ENCODE results near the gene SMAP1.
A peak's percentile ranks its signal among the peaks of the same experiment; 100 is the strongest.
"Not testable (repeated sequence)": the region's sequence is repeated elsewhere in the genome, so short reads cannot be mapped to it uniquely, and the experiment has no call there.

Gene SMAP1

DNA sequence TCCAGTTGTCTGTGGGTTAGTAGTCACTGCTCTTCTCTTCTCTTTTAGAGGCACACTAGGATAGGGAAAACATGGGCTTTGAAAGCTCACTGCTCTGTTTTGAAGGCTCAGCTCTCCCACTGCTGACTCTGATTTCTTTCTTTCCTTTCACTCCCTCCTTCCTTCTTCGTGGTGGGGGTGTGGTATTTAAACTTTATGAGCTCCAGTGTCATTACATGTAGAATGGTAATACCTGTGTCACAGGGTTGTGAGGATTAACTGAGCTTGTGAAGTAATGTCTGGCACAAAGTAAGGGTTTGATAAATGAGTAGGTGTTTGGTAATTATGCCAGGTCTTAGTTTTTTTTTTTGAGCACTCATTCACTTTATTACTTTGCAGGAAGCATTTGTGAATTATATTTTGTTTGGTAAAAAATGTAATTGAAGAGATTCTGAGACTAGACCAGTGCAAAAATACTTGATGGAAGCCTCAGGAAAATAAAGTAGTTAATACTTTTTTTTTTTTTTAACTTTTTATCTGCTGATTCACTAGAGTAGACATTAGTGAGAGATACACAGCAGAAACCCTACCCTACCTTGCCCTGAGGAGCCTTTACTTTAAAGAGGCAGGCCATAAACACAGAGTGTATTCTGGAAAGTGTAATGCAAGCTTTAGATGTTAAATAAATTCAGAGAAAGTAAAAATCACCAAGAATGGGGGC is 17.3 kb downstream of the SMAP1 start:
- DNase-seq, result no peak

DNA sequence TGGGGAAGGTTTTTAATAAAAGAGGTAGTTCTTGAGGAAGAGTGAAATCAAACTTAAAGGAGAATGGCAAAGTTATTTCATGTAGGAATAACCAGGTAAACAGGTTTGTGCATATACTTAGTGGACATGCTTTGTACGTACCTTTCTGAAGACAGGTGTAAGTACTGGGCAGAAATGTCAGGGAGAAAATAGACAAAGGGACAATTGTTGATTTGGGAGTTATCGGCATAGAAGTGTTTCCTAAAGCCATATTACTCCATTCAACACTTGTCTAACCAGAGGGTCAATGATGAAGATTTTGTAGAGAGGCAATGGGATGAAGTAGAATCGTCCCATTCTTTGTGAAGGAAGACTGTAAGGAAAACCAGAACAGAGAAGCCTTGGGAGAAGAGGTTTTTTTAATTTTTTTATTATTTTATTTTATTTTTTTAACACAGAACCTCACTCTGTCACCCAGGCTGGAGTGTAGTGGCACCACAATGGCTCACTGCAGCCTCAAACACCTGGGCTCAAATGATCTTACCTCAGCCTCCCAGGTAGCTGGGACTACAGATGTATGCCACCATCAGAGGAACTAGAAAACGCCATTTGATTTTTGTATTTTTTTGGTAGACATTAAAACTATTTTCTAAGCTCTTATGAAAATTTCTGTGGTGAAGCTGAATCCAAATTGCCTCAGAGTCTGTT is 18.0 kb downstream of the SMAP1 start:
- DNase-seq, result no peak

DNA sequence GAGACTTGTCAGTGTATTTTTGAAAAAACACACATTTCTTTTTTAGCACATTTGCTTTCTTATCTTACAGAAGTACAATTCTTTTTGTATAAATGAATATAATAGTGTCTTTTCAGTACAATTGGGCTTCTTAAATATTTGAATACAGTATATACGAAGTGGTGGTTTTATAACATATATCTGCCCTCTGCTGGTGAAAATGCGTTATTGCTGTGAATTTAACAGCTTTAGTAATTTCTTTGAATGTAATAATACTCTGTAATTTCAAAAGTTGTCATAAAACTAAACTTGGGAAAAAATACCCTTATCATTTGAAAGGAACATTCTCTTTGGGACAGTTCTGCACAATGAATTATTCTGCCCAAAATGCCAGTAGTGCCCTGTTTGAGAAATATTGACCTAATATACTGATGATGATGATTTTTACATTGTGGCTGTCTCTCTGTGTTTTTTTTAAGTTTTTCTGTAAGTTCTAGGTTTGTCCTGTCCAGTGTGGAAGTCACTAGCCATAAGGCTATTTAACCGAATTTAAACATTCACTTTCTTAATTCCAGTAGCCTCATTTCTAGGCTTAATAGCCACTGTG is 19.0 kb downstream of the SMAP1 start:
- peak; percentile 62 for DNase-seq

DNA sequence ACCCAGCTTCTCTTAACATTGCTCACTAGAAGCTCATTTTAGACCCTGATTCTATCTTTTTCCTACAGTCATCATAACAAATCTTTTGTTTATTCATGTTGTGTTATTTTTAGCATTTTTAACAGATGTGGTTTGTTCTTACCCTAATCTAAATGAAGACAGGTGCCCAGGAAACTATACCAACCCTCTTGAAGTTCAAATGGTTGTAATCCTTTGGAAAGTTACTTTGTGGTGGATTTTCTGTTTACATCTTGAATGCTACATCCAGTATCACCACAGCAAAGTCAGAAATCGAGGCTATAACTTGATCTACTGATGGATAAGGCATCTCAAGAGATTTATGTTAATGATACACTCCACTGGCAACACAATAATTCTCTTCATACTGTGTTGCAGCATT is 26.2 kb downstream of the SMAP1 start:
- no peak for DNase-seq

DNA sequence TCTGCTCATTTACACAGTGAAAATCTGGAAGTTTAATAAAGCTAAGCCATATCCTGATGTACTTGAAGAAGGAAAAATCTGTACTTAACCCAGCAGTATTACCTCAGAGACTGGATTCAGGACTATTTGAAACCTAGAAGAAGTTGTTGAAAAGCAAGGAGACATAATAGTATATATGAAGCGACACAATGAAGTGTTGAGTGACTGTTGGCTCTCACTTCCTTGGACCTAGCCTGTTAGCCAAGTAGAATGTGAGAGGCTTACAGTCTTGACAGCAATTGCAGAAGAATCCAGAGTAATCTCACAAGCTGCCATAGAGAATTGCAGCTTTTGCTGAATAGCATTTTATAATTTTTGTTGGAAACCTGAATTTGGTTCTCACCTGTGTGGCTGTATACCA is 26.7 kb downstream of the SMAP1 start:
- no peak for DNase-seq

GRCh38 chr6:70700922-70701876 is 33.5 kb downstream of the SMAP1 start:
- DNase-seq, result no peak

DNA sequence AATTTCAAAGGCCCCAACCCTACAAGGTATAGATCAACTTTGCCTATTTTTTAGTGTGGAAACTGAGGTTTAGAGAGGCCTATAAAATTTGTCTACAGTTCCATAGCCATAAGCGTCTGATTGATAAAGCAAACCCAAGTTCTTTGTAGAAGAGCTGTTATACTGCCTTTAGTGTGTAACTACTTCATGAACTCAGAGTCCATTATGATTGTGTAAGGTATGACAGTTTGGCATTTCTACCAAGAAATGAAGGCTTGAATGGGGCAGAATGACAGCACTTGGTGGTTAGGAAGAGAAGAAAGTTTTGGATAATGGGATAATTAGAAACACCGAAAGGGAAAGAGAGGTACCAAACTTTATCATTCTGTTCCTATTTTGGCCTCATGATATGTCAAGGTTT is 38.1 kb downstream of the SMAP1 start:
- DNase-seq, result no peak

DNA sequence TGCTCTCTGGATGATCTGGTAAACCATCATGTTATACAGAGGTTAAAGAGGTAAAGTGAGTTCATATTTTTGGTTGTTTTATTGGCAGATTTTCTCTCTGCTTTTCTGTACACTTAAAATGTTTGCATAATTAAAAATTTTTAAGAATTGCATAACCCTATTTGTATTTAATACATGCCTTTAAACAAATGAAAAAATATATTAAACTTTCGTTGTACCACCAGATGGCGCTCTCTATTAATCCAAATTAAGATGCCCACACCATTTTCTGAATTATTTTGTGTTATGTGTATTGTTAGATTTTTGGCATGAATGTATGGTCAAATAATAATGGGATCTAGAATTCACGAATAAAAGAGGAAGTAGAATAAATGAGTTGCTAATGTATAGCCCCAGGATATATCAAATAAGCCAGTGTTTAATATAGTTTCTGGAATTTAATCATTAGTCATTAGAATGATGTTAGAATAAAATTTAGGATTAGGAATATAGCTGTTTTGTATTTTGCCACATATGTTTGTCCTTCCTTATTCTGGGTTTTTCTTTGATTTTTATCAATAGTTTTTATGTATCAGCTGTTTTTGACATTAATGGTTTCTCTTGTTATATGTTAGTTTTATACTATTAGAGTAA is 38.9 kb downstream of the SMAP1 start:
- peak; percentile 73 for DNase-seq

- DNase-seq, result no peak
These were observed 40.2 kb downstream of the SMAP1 start for GRCh38 chr6:70707893-70708292.

DNA sequence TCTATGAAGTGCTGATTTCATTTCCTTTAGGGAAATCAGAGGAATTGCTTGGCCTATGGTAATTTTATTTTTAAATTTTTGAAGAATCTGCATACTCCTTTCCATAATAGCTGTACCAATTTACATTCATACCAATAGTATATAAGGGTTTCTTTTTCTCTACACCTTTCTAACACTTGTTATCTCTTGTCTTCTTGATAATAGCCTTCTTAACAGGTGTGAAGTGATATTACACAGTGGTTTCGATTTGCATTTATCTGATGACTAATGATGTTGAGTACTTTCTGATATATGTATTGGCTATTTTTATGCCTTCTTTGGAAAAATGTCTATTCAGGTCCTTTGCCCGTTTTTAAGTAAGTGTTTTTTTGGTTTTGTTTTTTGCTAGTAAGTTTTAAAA is 40.8 kb downstream of the SMAP1 start:
- no peak for DNase-seq

GRCh38 chr6:70709826-70710225 is 42.1 kb downstream of the SMAP1 start:
- no peak for DNase-seq

DNA sequence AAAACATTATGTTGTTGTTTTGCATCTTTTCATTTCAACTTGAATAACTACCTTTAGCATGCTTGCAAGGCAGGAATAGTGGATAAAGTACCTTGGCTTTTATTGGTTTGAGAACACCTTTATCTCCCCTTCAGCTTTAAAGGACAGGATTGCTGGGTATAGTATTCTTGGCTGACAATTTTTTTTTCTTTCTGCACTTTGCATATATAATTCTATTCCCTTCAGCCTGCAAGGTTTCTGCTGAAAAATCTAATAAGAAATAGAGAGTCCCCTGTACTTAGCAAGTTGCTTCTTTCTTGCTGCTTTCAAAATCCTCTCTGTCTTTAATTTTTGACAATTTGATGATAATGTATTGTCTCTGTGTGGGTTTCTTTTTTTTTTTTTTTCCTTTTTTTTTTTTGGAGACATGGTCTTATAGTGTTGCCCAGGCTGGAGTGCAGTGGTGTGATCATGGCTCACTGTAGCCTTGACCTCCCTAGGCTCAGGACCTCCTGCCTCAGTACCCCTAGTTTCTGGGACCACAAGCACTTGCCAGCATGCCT is 47.1 kb downstream of the SMAP1 start:
- no peak for DNase-seq

DNA sequence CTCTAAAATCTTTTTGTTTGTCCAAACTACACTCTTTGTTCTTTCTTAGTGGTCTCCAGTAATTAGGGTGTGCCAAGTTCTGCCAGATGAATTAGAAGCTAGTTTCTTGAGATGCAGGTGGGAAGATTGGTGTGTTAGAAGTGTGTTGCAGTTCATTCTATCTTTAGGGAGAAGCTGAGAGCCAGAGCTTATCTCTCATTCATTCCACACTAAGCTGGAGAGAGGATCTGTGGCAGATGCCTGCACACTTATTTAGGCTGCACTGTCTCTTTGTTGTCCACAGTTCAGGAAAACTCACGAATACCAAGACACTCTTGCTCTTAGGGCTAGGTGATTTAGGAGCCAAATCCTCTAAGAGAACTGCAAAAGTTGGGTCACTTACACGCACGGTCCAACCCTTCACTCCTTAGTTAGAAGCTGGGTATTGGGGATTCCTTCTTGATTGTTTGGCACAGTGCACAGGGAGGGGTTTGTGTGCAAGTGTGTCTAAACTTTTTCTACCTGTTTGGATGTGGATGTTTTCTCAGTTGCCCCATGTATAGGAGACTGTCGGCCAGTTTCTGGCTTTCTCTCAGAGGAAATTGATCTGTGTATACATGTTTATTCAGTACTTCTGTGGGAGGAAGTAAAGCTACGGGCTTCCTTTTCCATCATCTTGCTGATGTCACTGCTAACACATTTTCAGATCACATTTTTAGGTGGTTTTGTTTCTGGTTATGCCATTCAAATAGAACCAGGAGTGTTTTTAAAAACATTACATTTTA is 49.5 kb downstream of the SMAP1 start:
- DNase-seq, result no peak

- no peak for DNase-seq
These were observed 56.8 kb downstream of the SMAP1 start for GRCh38 chr6:70724524-70724923.

- no peak for DNase-seq
These were observed 58.2 kb downstream of the SMAP1 start for GRCh38 chr6:70725817-70726415.

DNA sequence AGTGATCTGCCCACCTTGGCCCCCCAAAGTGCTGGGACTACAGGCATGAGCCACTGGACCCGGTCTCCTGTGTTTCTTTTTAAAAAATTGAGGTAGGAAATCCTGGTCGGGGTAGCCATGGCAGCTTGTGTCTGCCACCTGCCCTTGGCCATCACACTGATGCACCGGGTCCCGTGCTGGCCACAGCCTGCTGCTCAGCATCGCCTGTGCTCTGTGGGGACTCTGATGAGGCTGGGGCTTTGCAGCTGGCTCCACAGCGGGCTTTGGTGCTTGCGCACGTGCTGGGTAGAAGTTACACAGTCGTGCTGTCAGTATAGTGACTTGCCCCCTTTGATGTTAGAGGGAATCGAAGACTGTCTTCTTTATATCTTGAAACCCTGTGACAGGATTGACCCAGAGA is 66.7 kb downstream of the SMAP1 start:
- DNase-seq, result no peak

GRCh38 chr6:70734979-70735378 is 67.3 kb downstream of the SMAP1 start:
- DNase-seq, result no peak

GRCh38 chr6:70735513-70735912 is 67.8 kb downstream of the SMAP1 start:
- DNase-seq, result no peak

GRCh38 chr6:70738028-70738427 is 70.3 kb downstream of the SMAP1 start:
- DNase-seq, result no peak

DNA sequence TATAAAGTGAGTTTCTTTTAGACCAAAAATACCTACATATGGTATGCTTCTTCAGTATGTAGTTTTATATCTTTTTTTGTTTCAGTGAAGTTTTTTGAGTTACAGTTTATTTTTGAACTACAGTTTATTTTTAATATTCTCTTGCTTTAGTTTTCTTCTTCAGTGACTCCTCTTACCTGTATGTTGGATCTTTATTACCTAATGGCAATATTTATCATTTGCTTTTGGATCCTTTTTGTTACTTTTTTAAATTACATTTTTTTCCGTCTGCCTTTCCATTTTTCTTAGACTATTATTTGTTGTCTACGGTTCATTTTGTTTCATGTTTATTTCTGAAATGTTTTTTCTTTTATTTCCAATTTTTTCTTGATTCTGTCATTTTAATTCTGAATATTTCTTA is 71.9 kb downstream of the SMAP1 start:
- no peak for DNase-seq

DNA sequence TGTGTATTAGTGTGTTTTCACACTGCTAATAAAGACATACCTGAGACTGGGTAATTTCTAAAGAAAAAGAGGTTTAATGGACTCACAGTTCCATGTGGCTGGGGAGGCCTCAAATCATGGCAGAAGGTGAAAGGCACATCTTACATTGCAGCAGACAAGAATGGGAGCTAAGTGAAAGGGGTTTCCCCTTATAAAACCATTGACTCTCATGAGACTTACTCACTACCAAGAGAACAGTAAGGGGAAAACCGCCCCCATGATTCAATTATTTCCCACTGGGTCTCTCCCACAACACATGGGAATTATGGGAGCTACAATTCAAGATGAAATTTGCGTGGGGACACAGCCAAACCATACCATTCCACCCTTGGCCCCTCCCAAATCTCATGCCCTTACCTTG is 73.1 kb downstream of the SMAP1 start:
- not testable (repeated sequence) for DNase-seq

All from NCI-H1105 treated with DMSO at 0.1 percent for 48 hours (cell line).